Left forelimb (tissue), 1 donor: ENCODE results near the gene MED27.

Source experiments
- DNase-seq: peaks from one replicate; pipeline ENCODE4 v3.0.0-alpha.2; 2018; ENCODE audit warnings: low spot score

Gene MED27

GRCh38 chr9:131997779-131998178 lies 81.9 kb downstream of the MED27 start:
- DNase-seq = no peak

GRCh38 chr9:131997076-131997475 lies 82.6 kb downstream of the MED27 start:
- no peak for DNase-seq

GRCh38 chr9:131995382-131995781 lies 84.3 kb downstream of the MED27 start:
- no peak for DNase-seq

- DNase-seq = no peak
These were observed 85.1 kb downstream of the MED27 start for GRCh38 chr9:131994364-131995125.

- no peak for DNase-seq
These were observed 86.6 kb downstream of the MED27 start for GRCh38 chr9:131992906-131993657.

- no peak for DNase-seq
These were observed 92.4 kb downstream of the MED27 start for GRCh38 chr9:131987232-131987631.

GRCh38 chr9:131986576-131986975 lies 93.1 kb downstream of the MED27 start:
- DNase-seq = no peak

- DNase-seq = no peak
These were observed 93.6 kb downstream of the MED27 start for GRCh38 chr9:131986089-131986488.

- DNase-seq = no peak
These were observed 95.1 kb downstream of the MED27 start for GRCh38 chr9:131984564-131984963.

GRCh38 chr9:131982671-131983239 lies 96.9 kb downstream of the MED27 start:
- no peak for DNase-seq

- no peak for DNase-seq
These were observed 97.6 kb downstream of the MED27 start for GRCh38 chr9:131982102-131982501.

- no peak for DNase-seq
These were observed 98.4 kb downstream of the MED27 start for GRCh38 chr9:131981116-131981776.

- no peak for DNase-seq
These were observed 99.2 kb downstream of the MED27 start for GRCh38 chr9:131980267-131981016.

- DNase-seq = no peak
These were observed 102.4 kb downstream of the MED27 start for GRCh38 chr9:131977109-131977838.

GRCh38 chr9:131976157-131977108 lies 103.2 kb downstream of the MED27 start:
- DNase-seq = no peak

GRCh38 chr9:131972889-131973288 lies 106.8 kb downstream of the MED27 start:
- DNase-seq = no peak

GRCh38 chr9:131971482-131972074 lies 108.1 kb downstream of the MED27 start:
- no peak for DNase-seq

- DNase-seq = no peak
These were observed 110.1 kb downstream of the MED27 start for GRCh38 chr9:131969469-131969989.

GRCh38 chr9:131968632-131969031 lies 111.0 kb downstream of the MED27 start:
- DNase-seq = no peak
